Esophagus squamous epithelium (tissue), 4 donors: ENCODE results near the gene ZEB1. TPM values are rescaled to one million over a fixed set of nuclear protein-coding genes. Genes with fewer than 3 reads are reported as not detected.

Experiments used
- small RNA-seq, 4 donors: library from RNA; depleted of rRNA; stranded (forward); fragments of <200 nt; gene quantifications; one replicate each; pipeline ENCODE3, GENCODE V24; 2016
- total RNA-seq, 4 donors: library from RNA; depleted of rRNA; stranded (reverse); fragments of >200 nt; gene quantifications; one replicate each; pipeline ENCODE4 v1.1.0, GENCODE V29; 2016

The ZEB1 gene
- total RNA-seq, 4 donors from 2014 or later, result 2.3 to 37.6 (median 11.6) TPM

Small RNA genes within 50 kb of the gene (small RNA-seq; reads per million reads assigned to genes)
- 0 to 0.74 (median 0) reads per million in 4 donors for gene SPTLC1P1
